ENCODE results near the gene LRBA. TPM values are rescaled to one million over a fixed set of nuclear protein-coding genes. Genes with fewer than 3 reads are reported as not detected.

LRBA gene
- total RNA-seq, 1 experiment from 2014 or later, result 55.3 TPM

DNA sequence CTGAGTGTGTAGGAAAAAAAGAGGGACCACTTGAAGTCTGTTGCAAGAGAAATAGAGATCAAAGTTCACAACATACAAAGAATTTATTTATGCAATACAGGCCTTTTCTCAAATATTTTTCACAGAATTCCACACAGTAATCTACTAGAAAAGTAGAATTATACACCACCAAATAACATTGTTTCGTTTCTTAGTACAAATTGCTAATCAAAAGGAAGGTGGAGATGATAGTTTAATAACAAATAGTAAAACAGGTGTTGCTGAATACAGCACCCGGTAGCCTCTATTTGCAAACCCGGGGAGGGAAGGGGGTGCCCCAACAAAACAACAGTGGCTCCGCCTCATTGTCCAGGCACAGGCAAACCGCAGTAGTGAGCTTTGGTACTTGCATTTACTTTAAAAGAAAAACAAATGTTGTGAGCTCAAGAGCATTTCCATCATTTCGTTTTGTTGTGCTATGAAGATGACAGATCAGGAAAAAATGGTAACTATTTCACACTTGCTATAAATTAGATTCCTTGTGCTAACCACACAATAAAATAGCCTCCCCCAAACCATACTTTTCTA lies 750.4 kb downstream of the LRBA start:
- WGBS (ENCODE audit: extremely low coverage, insufficient read length, low lambda C conversion rate), result no CpG with 5 or more reads among the region's 6 CpGs
- no peak overlapping the region for H2BK12ac ChIP-seq (ENCODE audit: insufficient read length, low read depth, low read length)
- H3K79me1 ChIP-seq (ENCODE audit: insufficient read depth, low read depth, low read length, poor library complexity, severe bottlenecking), result no peaks in the 10 kb centered on the region
- H3K56ac ChIP-seq (ENCODE audit: insufficient read length, low read depth, low read length), result no peak overlapping the region
- no peak overlapping the region for H2BK20ac ChIP-seq (ENCODE audit: low read depth, low read length, poor library complexity, severe bottlenecking)
- H4K20me1 ChIP-seq (ENCODE audit: control insufficient read depth, insufficient read depth, insufficient read length), result no peaks in the 10 kb centered on the region
- H3K79me2 ChIP-seq (ENCODE audit: insufficient read depth, low read length), result no peaks in the 10 kb centered on the region
- no peak overlapping the region for H3K4me2 ChIP-seq (ENCODE audit: insufficient read depth, insufficient read length, low read length)
- H3K4me1 ChIP-seq (ENCODE audit: insufficient read depth, low read length), result no peaks in the 10 kb centered on the region
- H4K8ac ChIP-seq (replicated peaks; ENCODE audit: insufficient read length, low read depth, low read length), result no peak overlapping the region
- no peaks in the 10 kb centered on the region for H3K27me3 ChIP-seq (ENCODE audit: insufficient read depth, low read length)
- H2BK5ac ChIP-seq (ENCODE audit: insufficient read length, low read length), result no peak overlapping the region
- Mint-ChIP-seq H3K27ac (no peak overlapping the region), H3K4me3 (no peak overlapping the region), H3K27me3 (ENCODE audit: low read depth) (no peaks in the 10 kb centered on the region), H3K9me3 (no peaks in the 10 kb centered on the region), H3K4me1 (peaks cover 5 to 13% of the 10 kb centered on the region in 2 experiments), H3K36me3 (ENCODE audit: insufficient read depth in 1 of 3, low read depth in 3 of 3) (no peaks in the 10 kb centered on the region)
- H4K91ac ChIP-seq (ENCODE audit: insufficient read length, low read depth, low read length), result no peak overlapping the region
- no peak overlapping the region for H2AK5ac ChIP-seq (ENCODE audit: insufficient read length, low read length)
- no peak overlapping the region for H3K4ac ChIP-seq (ENCODE audit: low read depth, low read length)
- no peak overlapping the region for H3K23ac ChIP-seq (ENCODE audit: insufficient read length, low read depth, low read length)
- DNase-seq, result no peak
- H3K18ac ChIP-seq (ENCODE audit: insufficient read length, low read depth, low read length), result no peak overlapping the region
- H3K9me3 ChIP-seq (ENCODE audit: control insufficient read depth, low read depth, low read length), result no peaks in the 10 kb centered on the region
- H3T11ph ChIP-seq (ENCODE audit: low read length), result no peak overlapping the region
- H3K23me2 ChIP-seq (ENCODE audit: insufficient read length, low read depth, low read length, poor library complexity, severe bottlenecking), result no peaks in the 10 kb centered on the region
- no peak overlapping the region for H3K14ac ChIP-seq (ENCODE audit: insufficient read depth, low read length)
- no peak overlapping the region for H3K9ac ChIP-seq (ENCODE audit: extremely low read depth, insufficient read length, low read length)
- H4K5ac ChIP-seq (ENCODE audit: insufficient read length, low read depth, low read length), result no peak overlapping the region
- H2BK15ac ChIP-seq (ENCODE audit: low read depth, low read length), result no peak overlapping the region
- TF ChIP-seq, protein P1, sequence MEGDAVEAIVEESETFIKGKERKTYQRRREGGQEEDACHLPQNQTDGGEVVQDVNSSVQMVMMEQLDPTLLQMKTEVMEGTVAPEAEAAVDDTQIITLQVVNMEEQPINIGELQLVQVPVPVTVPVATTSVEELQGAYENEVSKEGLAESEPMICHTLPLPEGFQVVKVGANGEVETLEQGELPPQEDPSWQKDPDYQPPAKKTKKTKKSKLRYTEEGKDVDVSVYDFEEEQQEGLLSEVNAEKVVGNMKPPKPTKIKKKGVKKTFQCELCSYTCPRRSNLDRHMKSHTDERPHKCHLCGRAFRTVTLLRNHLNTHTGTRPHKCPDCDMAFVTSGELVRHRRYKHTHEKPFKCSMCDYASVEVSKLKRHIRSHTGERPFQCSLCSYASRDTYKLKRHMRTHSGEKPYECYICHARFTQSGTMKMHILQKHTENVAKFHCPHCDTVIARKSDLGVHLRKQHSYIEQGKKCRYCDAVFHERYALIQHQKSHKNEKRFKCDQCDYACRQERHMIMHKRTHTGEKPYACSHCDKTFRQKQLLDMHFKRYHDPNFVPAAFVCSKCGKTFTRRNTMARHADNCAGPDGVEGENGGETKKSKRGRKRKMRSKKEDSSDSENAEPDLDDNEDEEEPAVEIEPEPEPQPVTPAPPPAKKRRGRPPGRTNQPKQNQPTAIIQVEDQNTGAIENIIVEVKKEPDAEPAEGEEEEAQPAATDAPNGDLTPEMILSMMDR (conservative IDR thresholded peaks at IDR 0.05), result no peak
- H2AFZ ChIP-seq (ENCODE audit: low read length), result no peak overlapping the region
- H3K27ac ChIP-seq (ENCODE audit: insufficient read length, low read depth, low read length), result no peak overlapping the region
- H2BK120ac ChIP-seq (ENCODE audit: low read depth, low read length, poor library complexity, severe bottlenecking), result no peak overlapping the region
